HG03060 (cell line): Measurements from ENCODE around the gene LPIN3.

Experiments
- ATAC-seq: cut with Tn5 transposase; IDR thresholded peaks from one replicate; pipeline ENCODE4 v1.9.1; 2021; ENCODE audit warnings: low read depth, moderate number of reproducible peaks; ENCODE audit not compliant: unreplicated experiment

LPIN3 gene

DNA sequence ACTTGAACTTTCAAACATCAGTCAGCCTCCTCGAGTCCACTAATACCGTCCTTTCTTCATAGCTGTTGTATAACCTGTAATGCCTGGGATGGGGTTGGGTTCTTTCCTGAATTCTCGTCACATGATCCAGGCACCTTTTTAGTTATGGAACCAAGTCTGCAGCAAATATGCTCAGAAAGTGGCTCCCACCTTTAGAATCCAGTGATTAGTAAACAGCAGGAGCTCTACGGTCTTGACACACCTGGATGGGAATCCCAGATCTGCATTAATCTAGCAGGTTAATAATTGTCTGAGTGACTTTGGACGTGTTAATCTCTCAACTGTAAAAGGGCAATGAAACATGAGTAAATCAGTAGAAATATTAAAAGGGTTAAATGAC is 22.4 kb upstream of the LPIN3 start:
- ATAC-seq: no peak

DNA sequence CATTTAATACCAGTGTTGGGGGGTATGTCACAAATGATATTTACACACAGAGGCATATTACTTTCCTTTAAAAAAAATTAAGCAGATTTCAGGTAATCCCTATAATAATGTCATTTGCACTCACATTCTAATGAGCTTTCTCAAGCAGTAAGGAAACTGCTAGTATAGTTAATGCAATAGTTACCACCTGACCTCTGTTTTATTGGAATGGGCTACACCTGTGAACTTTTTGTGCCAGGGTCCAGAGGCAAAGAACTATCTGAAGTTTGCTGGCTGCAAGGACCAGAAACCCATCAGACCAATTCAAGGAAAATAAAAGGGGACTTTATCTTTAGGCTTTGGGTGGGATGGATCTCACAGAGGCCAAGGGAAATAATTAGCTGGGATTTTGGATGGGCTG is 20.2 kb upstream of the LPIN3 start:
- ATAC-seq: no peak

DNA sequence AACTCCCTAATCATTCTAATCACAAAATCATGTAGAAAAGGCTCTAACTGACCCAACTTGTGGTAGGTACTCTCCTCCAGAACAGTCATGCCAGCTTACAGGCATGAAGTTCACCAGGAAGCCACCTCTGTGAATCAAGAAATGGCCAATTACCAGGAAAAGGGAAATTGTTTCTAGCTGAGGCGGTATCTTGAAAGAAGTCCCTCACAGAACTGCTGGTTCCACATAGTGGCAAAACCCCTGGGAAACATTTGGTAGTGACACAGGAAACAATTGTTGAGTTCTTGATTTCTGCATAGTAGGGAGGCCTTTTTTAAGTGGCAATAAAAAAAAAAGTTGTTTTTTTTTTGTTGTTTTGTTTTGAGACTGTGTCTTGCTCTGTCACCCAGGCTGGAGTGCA is 19.6 kb upstream of the LPIN3 start:
- no peak for ATAC-seq

DNA sequence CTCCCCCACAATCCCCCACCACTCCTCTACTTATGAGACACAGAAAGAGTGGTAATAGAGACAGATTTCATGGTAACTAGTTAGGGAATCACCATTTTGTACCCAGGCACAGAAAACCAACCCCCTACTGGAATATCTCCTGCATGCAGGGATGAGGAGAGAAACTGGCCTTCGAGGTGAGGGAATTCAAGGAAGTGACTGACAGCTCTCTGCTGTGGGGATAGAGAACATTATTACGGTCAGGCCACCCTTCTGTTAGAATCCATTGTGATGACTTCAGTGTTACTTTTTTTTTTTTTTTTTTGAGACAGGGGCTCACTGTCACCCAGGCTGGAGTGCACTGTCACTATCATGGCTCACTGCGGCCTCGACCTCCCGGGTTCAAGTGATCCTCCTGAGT is 13.4 kb upstream of the LPIN3 start:
- no peak for ATAC-seq

DNA sequence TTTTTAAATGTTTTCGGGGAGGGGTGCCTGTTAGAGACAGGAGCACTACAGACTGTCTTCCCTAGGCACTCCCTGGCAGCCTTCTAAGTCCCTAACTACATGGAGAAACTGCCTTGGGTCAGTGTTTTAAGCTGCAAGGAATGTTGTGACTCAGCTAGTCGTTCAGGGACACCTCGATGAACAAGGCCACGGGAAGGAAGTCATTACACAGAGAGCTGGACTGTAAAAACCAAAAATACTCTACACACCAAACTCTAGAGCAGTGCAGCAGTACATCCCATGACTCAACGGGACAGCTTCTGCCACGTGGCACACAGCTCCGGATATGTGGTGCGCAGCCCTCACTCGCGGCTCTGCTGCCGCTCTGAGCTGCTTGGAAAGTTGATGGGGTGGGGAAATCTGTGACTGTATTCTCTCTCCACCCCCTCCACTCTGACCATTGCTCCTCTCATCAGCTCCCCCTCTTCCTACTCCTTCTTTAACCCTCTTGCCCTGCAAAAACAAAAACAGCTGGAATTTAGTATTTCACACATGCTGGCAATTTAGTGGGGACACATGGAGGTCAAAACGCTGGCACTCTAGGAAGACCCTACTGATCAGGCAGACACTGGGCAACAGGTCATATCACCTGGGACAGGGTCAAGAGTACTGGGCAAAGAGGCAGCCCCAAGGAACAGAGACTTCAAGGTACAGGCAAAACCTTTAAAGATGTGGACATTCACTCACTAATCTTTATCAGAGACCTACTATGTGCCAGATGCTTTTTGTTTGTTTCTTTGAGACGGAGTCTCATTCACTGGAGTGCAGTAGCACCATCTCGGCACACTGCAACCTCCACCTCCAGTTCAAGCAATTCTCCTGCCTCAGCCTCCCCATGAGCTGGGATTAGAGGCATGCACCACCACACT is 10.9 kb upstream of the LPIN3 start:
- no peak for ATAC-seq

DNA sequence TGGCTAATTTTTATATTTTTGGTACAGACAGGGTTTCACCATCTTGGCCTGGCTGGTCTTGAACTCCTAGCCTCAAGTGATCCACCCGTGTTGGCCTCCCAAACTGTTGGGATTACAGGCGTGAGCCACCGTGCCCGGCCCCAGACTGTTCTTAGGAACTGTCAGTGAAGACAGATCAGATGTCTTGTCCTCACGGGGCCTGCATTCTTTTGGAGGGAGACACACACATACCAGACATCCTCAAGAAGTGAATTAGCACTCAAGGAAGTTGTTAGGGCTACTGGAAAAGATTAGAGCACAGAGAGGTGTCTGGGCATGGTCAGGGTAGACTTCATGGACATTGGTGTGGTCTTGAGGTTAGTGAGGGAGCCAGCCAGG is 10.3 kb upstream of the LPIN3 start:
- no peak for ATAC-seq

DNA sequence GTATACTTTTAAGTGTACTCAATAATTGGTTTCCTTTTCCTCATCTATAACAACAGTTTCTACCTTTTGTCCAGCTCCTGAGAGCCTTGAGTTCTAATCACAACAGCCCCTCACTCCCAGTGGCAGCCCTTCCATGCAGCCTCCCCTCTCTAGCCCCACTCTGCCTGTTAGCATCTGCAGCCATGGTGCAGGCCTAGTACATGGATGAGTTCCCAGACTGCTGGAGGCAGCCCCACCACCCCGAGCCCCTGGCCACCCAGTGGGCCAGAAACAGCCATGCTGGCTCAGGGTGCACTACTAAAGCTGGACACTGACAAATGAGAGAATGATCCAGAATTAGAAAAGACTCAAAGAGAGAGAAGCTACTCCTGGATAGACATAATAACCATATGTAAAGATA is 9.7 kb upstream of the LPIN3 start:
- no peak for ATAC-seq

DNA sequence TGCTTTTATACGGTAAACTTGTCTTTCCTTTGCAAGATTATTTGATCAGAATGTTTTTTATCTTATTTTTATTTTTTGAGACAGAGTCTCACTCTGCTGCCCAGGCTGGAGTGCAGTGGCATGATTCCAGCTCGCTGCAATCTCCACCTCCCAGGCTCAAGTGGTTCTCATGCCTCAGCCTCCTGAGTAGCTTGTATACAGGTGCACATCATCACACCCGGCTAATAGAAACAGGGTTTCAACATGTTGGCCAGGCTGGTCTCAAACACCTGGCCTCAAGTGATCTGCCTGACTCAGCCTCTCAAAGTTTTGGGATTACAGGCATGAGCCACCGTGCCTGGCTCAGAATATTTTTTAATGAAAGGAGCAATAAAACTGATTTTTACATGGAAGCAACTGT is 8.9 kb upstream of the LPIN3 start:
- ATAC-seq: no peak

DNA sequence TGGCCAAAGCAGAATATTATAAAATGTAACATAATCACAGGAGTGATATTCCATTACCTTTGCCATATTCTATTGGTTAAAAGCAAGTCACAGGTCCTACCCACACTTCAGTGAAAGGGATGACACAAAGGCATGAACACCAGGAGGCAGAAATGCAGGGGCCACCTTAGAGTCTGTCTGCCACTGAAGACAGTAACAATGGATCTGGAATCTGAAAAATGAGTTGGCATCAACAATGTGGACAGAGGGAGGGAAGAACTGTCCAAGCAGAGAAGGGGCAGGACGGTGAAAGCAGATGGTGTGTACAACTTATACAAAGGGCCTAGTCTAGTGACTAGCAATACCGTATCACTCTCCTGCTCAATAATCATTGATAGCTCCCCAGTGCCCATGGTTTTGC is 6.6 kb upstream of the LPIN3 start:
- ATAC-seq: no peak

DNA sequence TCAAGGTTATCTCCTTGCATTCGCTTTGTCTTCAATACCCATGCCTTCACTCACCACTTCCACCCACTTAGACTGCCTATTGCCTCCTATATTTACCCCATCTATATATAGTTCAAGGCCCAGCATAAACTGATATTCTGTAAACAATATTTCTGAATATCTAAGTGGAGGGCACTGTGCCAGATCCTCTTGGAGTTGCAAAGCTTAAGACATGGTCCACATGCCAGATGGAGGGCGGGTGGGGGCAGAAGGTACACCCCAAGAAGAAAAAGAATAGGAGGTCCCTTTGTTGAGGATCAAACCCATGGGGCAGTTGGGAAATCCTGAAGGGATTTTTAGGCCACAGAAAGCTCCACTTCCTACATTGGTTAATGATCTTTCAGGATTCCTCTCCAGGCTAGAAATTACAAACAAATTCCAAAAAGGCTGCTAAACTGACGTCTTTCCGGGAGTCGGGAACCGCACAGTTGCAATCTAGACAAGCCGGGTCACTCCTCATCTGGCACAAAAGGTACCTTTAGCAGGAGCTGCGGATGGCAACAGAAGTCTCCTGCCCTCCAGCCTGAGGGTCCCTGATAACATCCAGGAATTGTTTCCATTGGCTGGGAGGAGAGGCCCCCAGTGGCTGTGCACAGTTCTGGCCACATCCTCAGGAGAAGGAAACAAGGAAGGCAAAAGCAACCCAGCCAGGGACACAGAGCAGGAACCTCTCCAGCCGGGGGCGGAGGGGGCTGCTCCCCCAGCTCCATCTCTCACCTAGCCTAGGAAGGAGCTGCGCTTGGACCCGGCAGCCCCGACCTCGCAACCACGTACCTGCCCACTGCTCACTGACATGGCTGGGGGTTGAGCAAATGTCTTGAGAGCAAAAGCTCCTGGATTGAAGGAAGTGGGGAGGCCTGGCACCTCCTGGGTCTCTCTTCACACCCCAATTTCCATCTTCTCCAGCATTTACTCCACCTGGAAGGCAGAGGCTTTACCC is 5.9 kb upstream of the LPIN3 start:
- ATAC-seq: no peak

DNA sequence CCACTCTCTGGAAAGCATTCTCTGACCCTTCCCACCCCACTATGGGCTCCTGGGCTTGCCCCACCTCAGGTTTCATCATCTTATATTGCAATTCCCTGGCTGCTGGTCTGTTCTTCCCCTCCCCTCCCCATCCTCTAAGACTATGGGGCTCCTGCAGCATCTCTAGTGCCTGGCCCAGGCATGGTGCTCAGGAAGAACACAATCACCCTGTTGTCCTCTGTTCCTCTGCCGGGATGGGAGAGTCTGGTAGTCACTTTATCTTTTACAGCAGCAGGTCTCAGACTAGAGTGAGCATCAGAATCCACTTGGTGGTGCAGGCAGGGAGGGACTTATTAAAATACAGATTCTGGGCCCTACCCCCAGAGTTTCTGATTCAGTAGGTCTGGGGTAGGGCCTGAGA is 5.0 kb upstream of the LPIN3 start:
- no peak for ATAC-seq

DNA sequence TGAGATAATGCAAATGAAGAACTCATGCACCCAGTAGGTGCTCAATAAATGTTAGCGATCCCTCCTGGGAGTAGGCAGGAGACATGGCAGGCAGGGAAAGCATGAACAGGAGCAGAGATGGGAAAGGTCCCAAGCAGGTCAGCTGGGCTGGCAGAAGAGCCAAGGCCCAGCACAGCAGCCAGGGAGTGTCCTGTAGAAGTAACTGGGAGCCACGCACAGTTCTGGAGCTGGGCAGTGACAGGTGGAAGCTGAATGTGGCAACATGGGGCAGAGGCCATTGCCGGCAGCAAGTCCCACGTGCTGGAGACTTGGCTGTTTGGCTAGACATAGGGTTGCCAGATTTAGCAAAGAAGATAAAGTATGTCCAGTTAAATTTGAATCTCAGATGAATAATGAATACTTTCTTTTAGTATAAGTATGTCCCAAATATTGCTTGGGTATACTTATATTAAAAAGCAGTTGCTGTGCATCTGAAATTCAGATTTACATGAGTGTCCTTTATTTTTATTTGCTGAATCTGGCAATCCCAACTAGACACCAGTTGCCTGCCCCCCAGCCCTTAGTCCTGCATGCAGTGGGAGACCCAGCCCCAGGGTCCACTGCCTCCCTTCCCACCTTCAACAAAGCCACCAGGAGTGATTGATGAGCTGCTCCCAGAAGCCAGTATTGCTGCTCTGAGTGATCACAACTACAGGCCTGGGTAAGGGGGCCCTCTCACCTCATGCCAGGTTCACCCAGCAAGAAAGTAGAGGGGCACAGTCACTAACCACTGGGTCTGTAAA is 3.7 kb upstream of the LPIN3 start:
- ATAC-seq: no peak

DNA sequence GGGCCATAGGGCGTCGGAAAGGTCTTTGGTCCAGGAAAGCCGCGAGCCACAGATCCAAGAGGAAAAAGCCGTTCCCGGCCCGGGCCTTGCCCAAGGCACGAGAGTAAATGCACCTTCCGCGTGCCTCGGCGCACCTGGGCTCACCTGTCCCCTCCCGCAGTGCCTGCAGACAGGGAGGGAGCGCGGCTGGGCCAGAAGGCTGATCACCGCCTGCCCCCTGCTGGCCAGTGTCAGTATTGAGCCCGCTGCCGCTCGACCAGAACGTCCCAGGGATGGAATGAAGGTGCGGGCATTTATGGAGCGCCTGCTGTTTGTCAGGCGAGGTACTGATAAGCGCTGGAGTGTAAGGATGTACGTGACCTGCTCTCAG is 679 bp upstream of the LPIN3 start:
- ATAC-seq: no peak

DNA sequence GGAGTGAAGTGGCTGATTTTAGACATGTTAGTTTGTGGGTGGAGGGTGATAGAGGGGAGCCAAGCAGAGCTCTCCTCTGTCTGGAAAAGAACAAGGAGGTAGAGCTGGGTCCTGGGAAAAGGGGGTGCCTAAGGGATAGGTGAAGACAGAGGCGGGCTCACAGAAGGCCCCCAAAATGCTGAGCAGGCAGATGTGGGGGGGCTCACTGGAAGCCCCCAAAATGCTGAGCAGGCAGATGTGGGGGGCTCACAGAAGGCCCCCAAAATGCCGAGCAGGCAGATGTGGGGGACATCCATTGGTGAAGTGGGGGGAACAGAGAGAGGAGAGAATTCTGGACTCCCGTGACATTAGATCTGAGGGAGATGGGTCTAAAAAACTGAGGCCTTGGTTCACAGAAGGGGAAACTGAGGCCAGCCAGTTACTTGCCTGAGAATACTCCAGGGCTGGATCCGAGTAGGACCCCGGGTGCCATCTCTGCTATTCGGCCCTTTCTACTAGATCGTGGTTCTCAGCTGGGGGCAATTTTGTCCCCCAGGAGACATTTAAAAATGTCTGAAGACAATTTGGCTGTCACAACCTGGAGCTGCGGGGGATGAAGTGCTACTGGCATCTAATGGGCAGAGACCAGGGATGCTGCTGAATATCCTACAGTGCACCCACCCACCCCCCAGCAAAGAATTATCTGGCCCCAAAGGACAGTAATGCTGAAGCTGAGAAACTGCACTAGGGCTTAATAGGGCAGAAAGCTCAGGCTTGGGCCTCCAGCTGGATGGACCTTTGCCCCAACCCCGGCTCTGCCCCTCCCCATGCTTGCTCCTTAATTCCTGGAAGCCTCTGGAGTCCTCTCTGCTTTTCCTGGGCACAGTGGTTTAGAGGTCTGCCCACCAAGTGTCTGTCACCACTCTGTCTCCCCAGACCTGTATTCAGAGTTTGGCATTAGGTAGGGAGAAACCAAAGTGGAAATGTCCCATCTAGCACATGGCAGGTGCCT is 2.1 kb downstream of the LPIN3 start:
- no peak for ATAC-seq

DNA sequence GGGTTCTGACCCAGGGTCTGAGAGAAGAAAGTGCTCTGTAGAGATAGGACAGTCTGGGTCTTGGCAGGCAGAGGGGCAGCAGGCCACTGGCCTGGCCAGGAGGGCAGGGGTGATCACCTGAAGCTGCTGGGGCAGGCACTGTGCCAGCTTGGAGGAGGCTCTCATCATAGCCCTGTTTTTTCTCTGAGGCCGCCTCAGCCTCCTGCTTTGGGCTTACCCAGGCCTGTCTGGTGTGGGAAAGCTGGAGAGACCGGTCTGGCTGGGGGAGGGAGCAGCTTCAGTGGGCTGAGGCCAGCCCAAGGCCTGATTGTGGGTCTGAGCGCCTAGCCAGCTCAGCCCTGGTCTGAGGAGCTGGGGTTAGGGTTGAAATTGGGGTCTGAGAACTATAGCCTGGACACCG is 3.9 kb downstream of the LPIN3 start:
- ATAC-seq: no peak

DNA sequence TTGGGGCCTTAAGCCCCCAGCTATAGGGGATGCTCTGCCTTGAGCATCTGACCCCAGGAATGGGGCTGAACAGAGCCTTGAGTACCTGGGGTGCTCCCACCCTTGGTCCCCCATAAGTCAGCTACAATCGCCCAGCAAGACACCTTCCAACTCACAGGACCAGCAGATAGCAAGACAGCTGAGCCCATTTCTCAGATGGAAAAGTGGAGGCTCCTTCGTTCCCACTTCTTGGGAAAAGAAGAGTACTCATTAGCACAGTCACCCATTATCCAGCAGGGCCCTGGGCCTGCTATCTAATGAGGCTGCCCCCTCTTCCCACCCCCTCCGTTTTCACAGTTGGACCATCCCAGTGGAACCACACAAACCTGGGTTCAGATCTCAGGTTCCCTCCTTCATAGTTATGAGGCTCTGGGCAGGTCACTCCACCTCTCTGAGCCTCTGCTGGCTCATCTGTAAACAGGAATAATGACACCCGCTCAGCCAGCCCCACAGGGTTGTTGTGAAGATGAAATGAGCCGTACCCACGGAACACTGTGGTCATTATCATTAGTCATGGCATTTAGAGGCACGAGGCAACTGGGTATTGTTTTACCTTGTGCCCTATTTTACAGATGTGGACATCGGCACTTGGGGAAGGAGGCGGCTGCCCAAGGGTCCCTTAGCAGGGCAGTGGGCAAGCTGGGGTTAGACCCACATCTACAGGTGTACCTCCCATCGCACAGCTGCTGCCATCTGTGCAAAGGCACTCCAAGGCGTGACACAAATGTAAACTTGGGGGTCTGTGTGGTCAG is 4.5 kb downstream of the LPIN3 start:
- no peak for ATAC-seq

DNA sequence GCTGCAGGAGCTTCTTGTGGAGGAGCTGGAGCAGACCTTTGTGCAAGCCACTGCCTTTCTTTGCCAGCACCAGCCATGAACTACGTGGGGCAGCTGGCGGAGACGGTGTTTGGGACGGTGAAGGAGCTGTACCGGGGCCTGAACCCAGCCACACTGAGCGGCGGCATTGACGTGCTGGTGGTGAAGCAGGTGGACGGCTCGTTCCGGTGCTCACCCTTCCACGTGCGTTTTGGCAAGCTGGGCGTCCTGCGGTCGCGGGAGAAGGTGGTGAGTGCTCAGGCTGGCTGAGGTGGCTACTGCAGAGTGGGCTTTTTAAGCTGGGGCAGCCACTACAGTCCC is 5.1 kb downstream of the LPIN3 start:
- ATAC-seq: no peak

DNA sequence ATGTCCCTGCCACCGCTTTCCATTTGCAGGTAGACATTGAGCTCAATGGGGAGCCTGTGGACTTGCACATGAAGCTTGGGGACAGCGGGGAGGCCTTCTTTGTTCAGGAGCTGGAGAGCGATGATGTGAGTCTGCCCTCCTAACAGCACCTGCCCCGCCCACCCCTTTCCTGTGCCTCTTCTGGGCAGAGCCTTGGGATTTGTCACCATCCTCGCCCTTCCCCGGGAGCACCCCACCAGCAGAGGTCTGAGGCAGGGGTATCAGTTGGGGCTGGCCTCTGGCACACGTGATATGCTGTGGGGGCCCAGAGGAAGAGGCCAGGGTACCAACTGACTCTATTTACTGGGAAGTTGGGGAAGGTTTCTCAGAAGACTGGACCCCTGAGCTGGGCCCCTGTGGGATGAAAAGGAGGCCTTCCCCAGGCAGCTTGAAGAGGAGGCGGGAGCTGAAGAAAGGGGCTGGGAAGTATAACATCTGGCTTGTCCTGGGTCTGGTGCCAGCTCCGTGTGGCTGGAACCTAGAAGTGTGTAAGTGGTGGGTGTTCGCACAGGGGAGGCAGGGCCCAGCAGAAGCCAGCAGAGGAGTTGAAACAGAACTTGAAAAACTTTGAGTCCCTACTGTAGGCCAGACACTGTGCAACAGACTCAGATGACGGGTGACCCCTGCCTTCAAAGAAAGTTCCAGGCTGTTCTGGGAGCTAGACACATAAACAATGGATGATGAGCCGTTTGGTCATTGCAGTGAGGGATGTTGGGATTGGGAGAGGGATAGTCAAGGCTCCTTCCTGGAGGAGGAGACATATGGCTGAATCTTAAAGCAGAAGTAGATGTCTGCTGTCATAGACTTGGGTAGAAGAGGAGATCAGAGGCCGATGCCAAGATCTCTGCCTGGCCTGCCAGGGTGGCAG is 7.2 kb downstream of the LPIN3 start:
- no peak for ATAC-seq
